IPS DF 4.7 (cell line): ENCODE data around the gene SLC13A5.

Experiments used
- DNase-seq: peaks from one replicate; pipeline ENCODE4 v3.0.0-alpha.2; 2013; ENCODE audit warnings: low spot score; ENCODE audit errors: extremely low read depth

Gene SLC13A5

DNA sequence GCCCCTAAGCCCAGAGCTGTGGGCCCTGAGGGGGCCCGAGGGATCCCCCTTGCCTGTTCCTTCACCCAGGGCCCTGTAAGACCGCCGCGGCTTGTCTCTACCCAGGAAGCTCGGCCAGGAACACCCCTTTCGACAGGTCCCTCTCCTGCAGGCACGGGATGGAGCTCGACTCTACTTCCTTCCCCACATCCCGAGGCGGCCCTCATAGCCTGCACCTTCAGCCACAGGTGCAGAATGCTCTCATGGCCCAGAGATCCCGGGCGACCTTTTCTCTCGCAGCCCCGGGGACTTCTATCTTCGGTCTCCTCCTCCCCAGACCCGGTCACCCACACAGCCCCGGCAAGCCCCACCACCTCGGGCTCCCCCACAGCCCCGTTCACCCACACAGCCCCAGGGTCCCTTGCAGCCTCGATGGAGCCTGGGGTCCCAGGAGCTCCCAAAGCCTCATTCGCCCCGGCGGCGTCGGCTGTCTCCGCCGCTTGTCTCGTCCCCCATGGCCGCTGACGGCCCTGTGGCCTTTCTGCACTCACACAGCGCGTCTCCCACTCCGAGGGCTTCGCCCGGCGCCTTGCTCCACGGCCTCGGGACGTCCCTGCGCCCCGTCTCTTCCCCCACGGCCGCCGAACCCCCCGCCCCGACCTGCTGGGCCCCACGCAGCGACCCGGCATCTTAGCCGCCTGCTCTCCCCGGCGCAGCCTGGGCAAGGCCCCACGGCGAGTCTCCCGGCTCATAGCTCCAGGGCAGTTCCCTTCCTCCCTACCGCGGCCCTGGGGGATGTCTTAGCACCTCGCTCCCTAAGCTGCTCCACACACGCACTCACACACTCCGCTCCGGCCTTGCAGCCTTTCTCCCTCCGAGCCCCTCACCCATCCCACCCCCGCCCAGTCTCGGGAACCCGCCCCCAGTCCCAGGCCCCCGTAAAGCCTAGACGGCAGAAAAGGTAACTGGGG lies 73.3 kb downstream of the SLC13A5 start:
- no peak for DNase-seq

DNA sequence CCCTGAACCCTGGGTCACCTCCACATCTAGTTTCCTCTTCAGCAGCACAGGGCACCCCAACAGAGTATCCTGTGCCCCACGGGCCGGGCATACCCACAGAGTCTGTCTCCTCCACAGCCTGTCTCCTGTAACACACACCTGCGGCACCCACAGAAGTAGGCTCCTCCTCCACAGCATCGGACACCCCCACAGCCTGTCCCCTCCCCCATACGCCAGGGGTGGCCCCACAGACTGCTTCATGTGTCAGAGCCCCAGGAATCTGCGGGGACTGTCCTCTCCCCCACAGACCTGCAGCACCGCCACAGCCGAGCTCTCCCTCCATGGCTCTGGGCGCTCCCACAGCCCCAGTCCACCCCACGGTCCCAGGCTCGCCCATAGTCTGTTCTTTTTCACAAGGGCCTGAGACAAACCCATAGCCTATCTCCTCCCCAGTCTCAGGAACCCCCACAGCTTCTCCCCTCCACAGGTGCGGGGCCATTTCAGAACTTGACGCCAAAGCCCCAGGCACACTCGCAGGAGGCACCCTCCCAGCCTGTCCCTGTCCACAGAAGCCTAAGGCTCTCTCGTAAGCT lies 74.1 kb downstream of the SLC13A5 start:
- DNase-seq = no peak

DNA sequence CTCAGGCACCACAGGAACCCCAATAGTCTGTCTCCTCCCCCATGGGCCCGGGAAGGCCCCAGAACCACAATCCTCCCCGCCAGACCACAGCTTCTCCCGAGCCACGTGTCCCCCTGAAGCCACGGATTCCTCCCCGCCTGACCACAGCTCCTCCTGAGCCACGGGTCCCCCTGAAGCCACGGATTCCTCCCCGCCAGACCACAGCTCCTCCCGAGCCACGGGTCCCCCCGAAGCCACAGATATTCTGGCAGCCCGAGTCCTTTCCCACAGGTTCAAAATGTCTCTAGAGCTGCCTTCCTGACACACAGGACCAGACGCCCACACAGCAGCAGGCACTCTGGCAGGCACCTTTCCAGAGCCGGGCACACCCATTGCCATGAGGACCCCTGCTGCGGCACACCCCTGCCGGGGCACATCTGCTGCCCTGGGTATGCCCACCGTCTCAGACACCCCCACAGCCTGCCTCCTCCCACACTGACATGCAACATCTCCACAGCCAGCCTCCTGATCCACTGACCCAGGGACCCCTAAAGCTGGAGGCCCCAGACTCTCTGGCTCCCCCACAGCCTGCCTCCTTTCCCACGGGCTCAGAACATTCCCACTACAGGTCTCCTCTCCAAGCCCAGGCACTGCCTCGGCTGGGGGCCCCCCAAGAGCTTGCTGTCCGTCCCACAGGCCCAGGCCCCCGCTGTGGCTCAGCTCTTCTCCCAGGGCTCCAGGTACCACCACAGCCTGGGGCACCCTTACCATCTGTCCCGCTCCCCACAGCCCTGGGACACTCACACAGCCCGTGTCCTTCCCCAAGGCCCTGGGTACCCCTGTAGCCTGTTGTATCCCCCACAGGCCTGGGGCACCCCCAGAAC lies 74.9 kb downstream of the SLC13A5 start:
- DNase-seq = no peak

DNA sequence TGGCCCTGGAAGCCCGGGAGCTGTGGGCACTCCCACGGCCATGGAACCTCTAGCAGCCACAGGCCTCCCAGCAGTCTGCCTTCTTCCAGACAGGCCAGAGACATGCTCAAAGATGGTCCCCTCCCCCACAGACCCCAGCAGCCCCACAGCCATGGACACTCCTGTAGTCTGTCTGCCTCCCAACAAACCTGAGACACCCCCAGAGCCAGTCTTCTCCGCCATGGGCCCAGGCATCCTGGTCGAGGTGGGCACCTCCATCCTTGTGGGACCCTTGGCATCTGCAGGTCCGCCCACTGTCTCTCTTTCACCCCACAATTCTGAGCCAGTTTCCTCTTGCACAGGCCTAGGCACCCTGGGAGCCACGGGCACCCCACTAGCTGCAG lies 75.7 kb downstream of the SLC13A5 start:
- no peak for DNase-seq

DNA sequence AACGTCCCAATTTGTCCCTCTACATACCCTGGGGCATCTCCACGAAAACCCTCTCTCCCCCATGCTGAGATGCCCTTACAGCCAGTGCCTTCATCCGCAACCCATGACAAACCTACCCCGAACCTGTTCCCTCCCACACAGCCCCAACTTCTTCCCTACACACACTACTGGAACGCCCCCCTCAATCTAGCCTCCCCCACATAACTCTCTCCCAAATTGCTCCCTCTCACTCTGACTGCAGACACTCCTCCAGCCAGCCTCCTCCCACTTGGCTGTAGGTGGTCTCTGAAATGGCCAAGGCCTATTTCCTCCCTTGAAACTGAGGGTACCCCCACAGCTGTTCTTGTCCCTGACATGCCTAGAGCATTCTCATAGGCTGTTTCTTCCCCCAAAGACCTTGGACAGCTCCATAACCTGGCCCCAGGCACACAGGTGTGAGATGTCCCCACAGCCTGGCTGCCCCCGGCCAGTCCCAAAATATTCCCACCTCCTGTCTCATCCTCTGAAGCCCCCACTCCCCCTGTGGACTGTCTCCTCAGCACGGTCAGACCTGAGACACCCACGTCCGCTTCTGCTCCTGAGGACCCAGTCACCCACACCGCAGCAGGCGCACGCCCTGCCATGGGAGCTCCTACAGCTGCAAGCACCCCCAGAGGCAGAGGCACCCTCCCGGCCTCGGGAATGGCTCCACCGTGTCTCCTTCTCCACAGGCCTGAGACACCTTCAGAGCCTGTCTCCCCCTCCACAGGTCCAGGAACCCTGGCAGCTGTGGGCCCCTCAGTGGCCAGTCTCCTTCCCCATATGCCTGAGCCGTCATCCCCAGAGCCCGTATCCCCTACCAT lies 76.3 kb downstream of the SLC13A5 start:
- no peak for DNase-seq

DNA sequence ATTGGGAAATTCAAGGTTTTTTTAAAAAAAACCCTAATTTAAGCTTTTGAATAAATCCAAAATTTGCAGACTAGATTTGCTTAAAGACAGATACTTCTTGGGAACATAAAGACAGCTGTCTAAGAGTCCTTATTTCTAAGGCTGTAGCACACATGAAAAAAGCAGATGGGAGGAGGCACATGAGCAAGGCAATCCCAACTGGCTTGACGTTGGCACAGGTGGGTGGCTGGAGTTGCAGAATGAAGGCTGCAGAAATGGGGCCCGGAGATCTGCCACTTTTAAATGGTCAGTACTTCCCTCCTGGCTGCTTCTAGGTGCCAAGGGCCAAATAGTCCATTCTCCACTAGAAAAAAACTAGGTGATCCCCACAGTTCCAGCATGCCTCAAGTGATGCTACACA lies 77.1 kb downstream of the SLC13A5 start:
- no peak for DNase-seq
